Prostate gland (tissue), 2 donors: ENCODE measurements around the gene NUMB.

Source experiments
- POLR2AphosphoS5 ChIP-seq: sonication (generic); formaldehyde crosslinking; IDR thresholded peaks from one replicate; pipeline ENCODE4 v1.6.1; 2017; ENCODE audit warnings: antibody characterized with exemption
- TF ChIP-seq, protein P1 (sequence below), 4 experiments: fragments of 200-600 bp in 2 of 4; fragments of 450-650 bp in 2 of 4; sonication (generic) in 2 of 4; IDR thresholded peaks; 1 replicate in 3 of 4; 2 replicates in 1 of 4; pipeline ENCODE4 v1.5.1; 2016 to 2019; ENCODE audit warnings: antibody characterized with exemption in 4 of 4, mild to moderate bottlenecking in 2 of 4, moderate library complexity in 2 of 4

DNA sequence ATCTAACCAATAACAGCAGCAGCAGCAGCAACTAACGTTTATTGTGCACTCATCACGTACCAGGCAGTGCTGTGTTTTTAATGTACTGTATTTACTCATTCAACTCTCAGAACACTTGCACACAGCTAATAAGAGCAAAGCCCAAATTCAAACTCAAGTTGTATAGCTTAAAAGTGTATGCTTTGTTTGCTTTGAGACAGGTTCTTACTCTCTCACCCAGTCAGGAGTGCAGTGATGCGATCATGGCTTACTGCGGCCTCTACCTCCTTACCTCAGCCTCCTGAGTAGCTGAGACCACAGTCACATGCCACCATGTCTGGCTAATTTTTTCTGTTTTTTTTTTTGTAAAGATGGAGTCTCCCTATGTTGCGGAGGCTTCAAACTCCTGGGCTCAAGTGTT lies 115.7 kb downstream of the NUMB start:
- TF ChIP-seq, protein P1, sequence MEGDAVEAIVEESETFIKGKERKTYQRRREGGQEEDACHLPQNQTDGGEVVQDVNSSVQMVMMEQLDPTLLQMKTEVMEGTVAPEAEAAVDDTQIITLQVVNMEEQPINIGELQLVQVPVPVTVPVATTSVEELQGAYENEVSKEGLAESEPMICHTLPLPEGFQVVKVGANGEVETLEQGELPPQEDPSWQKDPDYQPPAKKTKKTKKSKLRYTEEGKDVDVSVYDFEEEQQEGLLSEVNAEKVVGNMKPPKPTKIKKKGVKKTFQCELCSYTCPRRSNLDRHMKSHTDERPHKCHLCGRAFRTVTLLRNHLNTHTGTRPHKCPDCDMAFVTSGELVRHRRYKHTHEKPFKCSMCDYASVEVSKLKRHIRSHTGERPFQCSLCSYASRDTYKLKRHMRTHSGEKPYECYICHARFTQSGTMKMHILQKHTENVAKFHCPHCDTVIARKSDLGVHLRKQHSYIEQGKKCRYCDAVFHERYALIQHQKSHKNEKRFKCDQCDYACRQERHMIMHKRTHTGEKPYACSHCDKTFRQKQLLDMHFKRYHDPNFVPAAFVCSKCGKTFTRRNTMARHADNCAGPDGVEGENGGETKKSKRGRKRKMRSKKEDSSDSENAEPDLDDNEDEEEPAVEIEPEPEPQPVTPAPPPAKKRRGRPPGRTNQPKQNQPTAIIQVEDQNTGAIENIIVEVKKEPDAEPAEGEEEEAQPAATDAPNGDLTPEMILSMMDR (IDR thresholded peaks at IDR 0.05), result no peak
- TF ChIP-seq POLR2AphosphoS5, result no peak
